Breast epithelium (tissue), 3 donors: Measurements from ENCODE around the gene WDR11.

ENCODE experiments used
- POLR2A ChIP-seq: fragments of 450-650 bp; IDR thresholded peaks from one replicate; pipeline ENCODE4 v1.6.1; 2016; ENCODE audit warnings: antibody characterized with exemption, mild to moderate bottlenecking, moderate library complexity
- POLR2AphosphoS5 ChIP-seq, 3 donors: sonication (generic); formaldehyde crosslinking; IDR thresholded peaks; one replicate each; pipeline ENCODE4 v1.6.1; 2017; ENCODE audit warnings: antibody characterized with exemption in 3 of 3
- TF ChIP-seq, protein P1 (sequence below), 3 donors: fragments of 450-650 bp; IDR thresholded peaks; one replicate each; pipeline ENCODE4 v1.5.1; 2016 to 2017; ENCODE audit warnings: antibody characterized with exemption in 3 of 3, mild to moderate bottlenecking in 3 of 3, moderate library complexity in 3 of 3

GRCh38 chr10:120819366-120819765 lies 31.8 kb upstream of the WDR11 start:
- TF ChIP-seq, protein P1, sequence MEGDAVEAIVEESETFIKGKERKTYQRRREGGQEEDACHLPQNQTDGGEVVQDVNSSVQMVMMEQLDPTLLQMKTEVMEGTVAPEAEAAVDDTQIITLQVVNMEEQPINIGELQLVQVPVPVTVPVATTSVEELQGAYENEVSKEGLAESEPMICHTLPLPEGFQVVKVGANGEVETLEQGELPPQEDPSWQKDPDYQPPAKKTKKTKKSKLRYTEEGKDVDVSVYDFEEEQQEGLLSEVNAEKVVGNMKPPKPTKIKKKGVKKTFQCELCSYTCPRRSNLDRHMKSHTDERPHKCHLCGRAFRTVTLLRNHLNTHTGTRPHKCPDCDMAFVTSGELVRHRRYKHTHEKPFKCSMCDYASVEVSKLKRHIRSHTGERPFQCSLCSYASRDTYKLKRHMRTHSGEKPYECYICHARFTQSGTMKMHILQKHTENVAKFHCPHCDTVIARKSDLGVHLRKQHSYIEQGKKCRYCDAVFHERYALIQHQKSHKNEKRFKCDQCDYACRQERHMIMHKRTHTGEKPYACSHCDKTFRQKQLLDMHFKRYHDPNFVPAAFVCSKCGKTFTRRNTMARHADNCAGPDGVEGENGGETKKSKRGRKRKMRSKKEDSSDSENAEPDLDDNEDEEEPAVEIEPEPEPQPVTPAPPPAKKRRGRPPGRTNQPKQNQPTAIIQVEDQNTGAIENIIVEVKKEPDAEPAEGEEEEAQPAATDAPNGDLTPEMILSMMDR (IDR thresholded peaks at IDR 0.05) = no peak
- TF ChIP-seq POLR2AphosphoS5 (IDR thresholded peaks at IDR 0.05) = no peak
- no peak for TF ChIP-seq POLR2A
